PC-9 (cell line): ENCODE measurements around the gene NUDT2. TPM values are rescaled to one million over a fixed set of nuclear protein-coding genes. Genes with fewer than 3 reads are reported as not detected.

ENCODE experiments used
- BruUV-seq: library from RNA; stranded (reverse); fragments of 400-500 nt; replicated peaks from 2 replicates; lab custom pipeline; 2021; lab: Mats Ljungman, UMichigan
- CTCF ChIA-PET: fragments of 300-600 bp; sonication (Branson Sonifier 250); formaldehyde crosslinking; loops from one replicate; lab custom pipeline; 2022; ENCODE audit warnings: antibody characterized with exemption; lab: Charles Lee
- POLR2A ChIA-PET: fragments of 300-600 bp; sonication (Branson Sonifier 250); formaldehyde crosslinking; loops from one replicate; lab custom pipeline; 2022; ENCODE audit warnings: antibody characterized with exemption; ENCODE audit not compliant: unreplicated experiment; lab: Charles Lee
- DNase-seq, 2 experiments: peaks; one replicate each; pipeline versions ENCODE4 v3.0.0 to v3.0.0-alpha.2; 2015 to 2022; ENCODE audit warnings: mixed read lengths in 1 of 2
- H2AFZ ChIP-seq: fragments of 200-600 bp; sonication (generic); 2 replicates; pipeline ENCODE4 v1.8.1; 2017; ENCODE audit warnings: antibody characterized with exemption
- H3F3A ChIP-seq: fragments of 200-600 bp; sonication (generic); 2 replicates; pipeline ENCODE4 v1.8.1; 2017; ENCODE audit warnings: antibody characterized with exemption, mild to moderate bottlenecking, low read depth; ENCODE audit not compliant: insufficient read depth
- H3K27ac ChIP-seq: fragments of 200-600 bp; sonication (generic); 2 replicates; pipeline ENCODE4 v1.6.1; 2016; ENCODE audit warnings: mixed run types
- H3K27me3 ChIP-seq: fragments of 200-600 bp; sonication (generic); 2 replicates; pipeline ENCODE4 v1.6.1; 2016; ENCODE audit warnings: low read depth, mixed run types; ENCODE audit not compliant: insufficient read depth
- H3K36me3 ChIP-seq: fragments of 200-600 bp; sonication (generic); 2 replicates; pipeline ENCODE4 v1.6.1; 2016; ENCODE audit warnings: low read depth, mixed run types
- H3K4me1 ChIP-seq: fragments of 200-600 bp; sonication (generic); replicated peaks from 2 replicates; pipeline ENCODE4 v1.6.1; 2016; ENCODE audit warnings: mixed run types; ENCODE audit not compliant: insufficient read depth
- H3K4me2 ChIP-seq: fragments of 200-600 bp; sonication (generic); 2 replicates; pipeline ENCODE4 v1.6.1; 2017; ENCODE audit warnings: mixed run types
- H3K4me3 ChIP-seq: fragments of 200-600 bp; sonication (generic); 2 replicates; pipeline ENCODE4 v1.6.1; 2016; ENCODE audit warnings: mixed run types
- H3K79me2 ChIP-seq: fragments of 200-600 bp; sonication (generic); 2 replicates; pipeline ENCODE4 v1.6.1; 2017; ENCODE audit warnings: low read depth, mixed run types
- H3K9me2 ChIP-seq: fragments of 200-600 bp; sonication (generic); 2 replicates; pipeline ENCODE4 v1.8.1; 2017; ENCODE audit warnings: mild to moderate bottlenecking; ENCODE audit not compliant: insufficient read depth
- H3K9me3 ChIP-seq: fragments of 200-600 bp; sonication (generic); 2 replicates; pipeline ENCODE4 v1.8.1; 2016; ENCODE audit warnings: low read depth; ENCODE audit not compliant: insufficient read depth
- H4K20me1 ChIP-seq: fragments of 200-600 bp; sonication (generic); 2 replicates; pipeline ENCODE4 v1.8.1; 2017; ENCODE audit not compliant: insufficient read depth
- EZH2 ChIP-seq: fragments of 200-600 bp; sonication (generic); IDR thresholded peaks from 2 replicates; pipeline ENCODE4 v1.8.0; 2017; ENCODE audit warnings: antibody characterized with exemption, low read depth
- intact Hi-C: fragments of 100-400 bp; cut with micrococcal nuclease; formaldehyde crosslinking; loops from one replicate; pipeline ENCODE4 v1.10.0; 2022; ENCODE audit not compliant: unreplicated experiment
- total RNA-seq: library from RNA; stranded (reverse); gene quantifications from 2 replicates; pipeline ENCODE4 v1.2.3, GENCODE V29; 2021
- TF ChIP-seq, protein P1 (sequence below): fragments of 200-600 bp; sonication (generic); conservative IDR thresholded peaks from 2 replicates; pipeline ENCODE4 v1.6.1; 2017; ENCODE audit warnings: mixed run types, antibody characterized with exemption, mild to moderate bottlenecking, moderate library complexity

NUDT2 gene
- total RNA-seq, 1 experiment from 2014 or later: 31.3 TPM

DNA sequence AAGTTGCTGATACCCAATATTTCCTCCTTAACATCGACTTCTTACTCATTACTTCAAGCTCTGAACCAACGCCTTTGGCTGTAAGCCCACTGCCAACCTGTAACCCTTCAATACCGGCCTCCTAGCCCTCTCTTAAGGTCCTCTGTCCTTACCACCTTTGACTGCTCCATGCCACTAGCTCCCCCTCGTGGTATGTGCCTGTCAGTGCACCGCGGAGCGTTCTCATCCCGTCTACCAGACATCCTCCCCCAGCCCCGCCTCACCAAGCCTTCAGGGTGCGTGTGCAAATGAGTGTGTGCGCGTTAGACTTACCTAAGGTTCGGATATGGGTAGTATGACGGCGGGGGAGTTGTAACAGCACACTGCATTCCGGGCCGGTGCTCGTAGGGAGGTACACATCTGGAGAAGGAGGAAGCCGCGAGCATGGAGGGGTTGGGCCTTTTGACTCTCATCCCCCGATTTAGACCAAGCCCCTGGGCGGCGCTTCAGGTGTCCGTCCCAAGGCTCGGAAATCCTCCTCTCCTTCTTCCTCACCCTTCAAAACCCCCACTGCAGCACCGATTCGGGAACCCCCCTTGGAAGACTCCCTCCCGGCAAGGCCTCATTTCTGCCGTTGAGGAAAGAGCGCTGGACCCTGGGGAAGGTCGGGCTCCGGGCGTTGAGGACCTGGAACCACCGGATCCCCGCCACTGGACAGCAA is 50.1 kb downstream of the NUDT2 start:
- no TSS peak for BruUV-seq

DNA sequence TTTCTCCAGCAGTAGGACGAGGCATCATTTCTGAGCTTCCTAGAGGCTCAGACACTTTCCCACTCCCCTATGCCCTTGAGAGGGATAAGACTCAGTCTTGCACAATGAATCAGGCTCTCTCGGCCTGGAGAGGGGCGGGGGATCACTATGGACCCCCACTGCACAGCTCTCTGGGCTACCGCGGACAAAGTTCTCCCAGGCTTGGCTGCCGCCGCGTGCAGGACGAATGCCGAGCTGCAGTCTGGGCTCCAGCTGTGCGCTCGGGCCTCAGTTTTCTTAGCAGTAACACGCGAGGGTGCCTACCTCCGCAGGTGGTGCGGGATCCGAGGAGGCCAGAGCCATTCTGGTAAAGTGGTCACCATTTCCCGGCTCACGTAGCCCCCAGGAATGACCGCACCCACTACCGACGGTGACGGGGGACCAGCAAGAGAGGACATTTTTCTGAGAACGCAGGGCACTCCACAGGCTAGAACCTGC is 50.7 kb downstream of the NUDT2 start:
- no peaks in the 10 kb centered on the region for H3K79me2 ChIP-seq
- H3K4me3 ChIP-seq: peak overlapping the region; percentile 52; the same call in 1 of the 2 replicates
- H3K4me2 ChIP-seq: peak overlapping the region; percentile 71
- H3K27me3 ChIP-seq: no peaks in the 10 kb centered on the region
- no peaks in the 10 kb centered on the region for H3K9me3 ChIP-seq
- TF ChIP-seq EZH2: no peak
- H4K20me1 ChIP-seq: no peaks in the 10 kb centered on the region
- DNase-seq: peak in 1 of 2 experiments; percentile 11
- no peaks in the 10 kb centered on the region for H3K36me3 ChIP-seq
- POLR2A ChIA-PET: no interaction called here
- peaks cover 7% of the 10 kb centered on the region; the same call in 1 of the 2 replicates for H3K4me1 ChIP-seq
- H3F3A ChIP-seq: no peaks in the 10 kb centered on the region
- no TSS peak for BruUV-seq
- peak overlapping the region; percentile 78; the same call in 1 of the 2 replicates for H2AFZ ChIP-seq
- no peaks in the 10 kb centered on the region for H3K9me2 ChIP-seq
- CTCF ChIA-PET: no interaction called here
- H3K27ac ChIP-seq: no peak overlapping the region
- intact Hi-C loops: no loop called here

More for the DNA sequence above, 50.1 kb downstream of the NUDT2 start:
- Histone ChIP-seq H4K20me1 (no peaks in the 10 kb centered on the region), H3K4me3 (peak overlapping the region; percentile 52), H3K27ac (no peak overlapping the region), H3K79me2 (no peaks in the 10 kb centered on the region), H3K9me2 (no peaks in the 10 kb centered on the region), H3F3A (no peaks in the 10 kb centered on the region), H2AFZ (peak overlapping the region; percentile 78), H3K4me1 (peaks cover 7% of the 10 kb centered on the region; the same call in 1 of the 2 replicates), H3K4me2 (peak overlapping the region; percentile 71), H3K9me3 (no peaks in the 10 kb centered on the region), H3K36me3 (no peaks in the 10 kb centered on the region), H3K27me3 (no peaks in the 10 kb centered on the region)
- intact Hi-C loops: loop anchor here (2.0 to 10.0 kb wide), 4 partner anchors 47 to 455 kb away; no protein-coding TSS in a partner anchor
- CTCF ChIA-PET: interaction anchor here (0.5 to 1.1 kb wide), 3 partner anchors 43 to 124 kb away, joined by 4 to 7 read pairs (median 5); no protein-coding TSS in a partner anchor
- DNase-seq: peak; percentile 68 to 78
- POLR2A ChIA-PET: interaction anchor here (0.5 kb wide), 1 partner anchor 49 kb away, joined by 3 read pairs; no protein-coding TSS in a partner anchor
- TF ChIP-seq EZH2: no peak
- TF ChIP-seq, protein P1, sequence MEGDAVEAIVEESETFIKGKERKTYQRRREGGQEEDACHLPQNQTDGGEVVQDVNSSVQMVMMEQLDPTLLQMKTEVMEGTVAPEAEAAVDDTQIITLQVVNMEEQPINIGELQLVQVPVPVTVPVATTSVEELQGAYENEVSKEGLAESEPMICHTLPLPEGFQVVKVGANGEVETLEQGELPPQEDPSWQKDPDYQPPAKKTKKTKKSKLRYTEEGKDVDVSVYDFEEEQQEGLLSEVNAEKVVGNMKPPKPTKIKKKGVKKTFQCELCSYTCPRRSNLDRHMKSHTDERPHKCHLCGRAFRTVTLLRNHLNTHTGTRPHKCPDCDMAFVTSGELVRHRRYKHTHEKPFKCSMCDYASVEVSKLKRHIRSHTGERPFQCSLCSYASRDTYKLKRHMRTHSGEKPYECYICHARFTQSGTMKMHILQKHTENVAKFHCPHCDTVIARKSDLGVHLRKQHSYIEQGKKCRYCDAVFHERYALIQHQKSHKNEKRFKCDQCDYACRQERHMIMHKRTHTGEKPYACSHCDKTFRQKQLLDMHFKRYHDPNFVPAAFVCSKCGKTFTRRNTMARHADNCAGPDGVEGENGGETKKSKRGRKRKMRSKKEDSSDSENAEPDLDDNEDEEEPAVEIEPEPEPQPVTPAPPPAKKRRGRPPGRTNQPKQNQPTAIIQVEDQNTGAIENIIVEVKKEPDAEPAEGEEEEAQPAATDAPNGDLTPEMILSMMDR: peak; percentile 91

DNA sequence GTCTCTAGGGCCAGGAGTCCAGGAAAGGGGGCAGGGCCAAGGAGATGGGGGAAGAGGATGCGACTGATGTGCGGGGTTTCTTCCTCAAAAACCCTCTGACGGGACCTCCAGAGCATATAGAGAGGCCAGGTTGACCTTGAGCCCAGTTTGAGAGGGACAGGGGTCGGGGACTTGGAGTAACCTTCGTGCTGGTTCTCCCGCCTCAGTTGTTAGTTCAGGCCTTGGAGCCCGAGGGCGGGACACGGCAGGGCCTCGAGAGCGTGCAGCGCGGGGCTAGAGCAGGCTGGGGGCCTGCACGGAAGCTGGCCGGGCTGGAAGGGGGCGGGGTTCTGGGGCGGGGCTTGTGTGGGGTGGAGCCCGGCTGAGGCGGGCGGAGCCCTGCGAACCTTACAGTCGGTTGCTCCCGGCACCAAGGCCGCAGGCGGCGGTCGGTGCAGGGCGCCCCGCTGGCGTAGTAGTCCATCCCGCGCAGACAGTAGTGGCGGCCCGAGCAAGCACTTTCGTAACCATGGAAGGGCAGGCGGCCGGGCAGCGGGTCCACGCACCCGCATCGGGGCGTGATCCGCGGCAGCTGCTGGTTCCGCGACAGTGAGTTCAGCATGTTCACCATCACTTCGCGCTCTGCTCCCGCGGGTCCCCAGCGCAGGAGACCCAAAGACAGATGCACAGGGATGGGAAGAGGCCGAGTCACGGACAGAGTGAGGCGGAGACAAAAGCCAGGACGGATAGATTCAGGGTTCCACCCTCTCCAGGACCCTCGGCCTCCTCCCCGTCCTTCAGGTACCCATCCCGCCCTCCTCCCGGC is 51.3 kb downstream of the NUDT2 start:
- Histone ChIP-seq H2AFZ (no peak overlapping the region), H3K4me1 (peaks cover 5% of the 10 kb centered on the region; the same call in 1 of the 2 replicates), H3K79me2 (no peaks in the 10 kb centered on the region), H3K27ac (no peak overlapping the region), H3K9me2 (no peaks in the 10 kb centered on the region), H3K27me3 (no peaks in the 10 kb centered on the region), H3F3A (no peaks in the 10 kb centered on the region), H3K36me3 (no peaks in the 10 kb centered on the region), H4K20me1 (no peaks in the 10 kb centered on the region), H3K4me3 (no peak overlapping the region), H3K4me2 (peak overlapping the region; percentile 71), H3K9me3 (no peaks in the 10 kb centered on the region)
- CTCF ChIA-PET: interaction anchor here (0.6 kb wide), 1 partner anchor 241 kb away, joined by 3 read pairs; no protein-coding TSS in a partner anchor
- intact Hi-C loops: no loop called here
- TF ChIP-seq, protein P1: no peak
- no peak for TF ChIP-seq EZH2
- peak in 1 of 2 experiments; percentile 52 for DNase-seq
- POLR2A ChIA-PET: no interaction called here
- no TSS peak for BruUV-seq
